Head of caudate nucleus (tissue), 42 donors: ENCODE results near the gene F2.
"Not testable (repeated sequence)": the region's sequence is repeated elsewhere in the genome, so short reads cannot be mapped to it uniquely, and the experiment has no call there.

Experiments
- DNase-seq, 42 donors: peaks; one replicate each; pipeline versions ENCODE4 v3.0.0 to v3.0.0-alpha.2; 2020 to 2021; ENCODE audit warnings: mixed read lengths in 7 of 42
- intact Hi-C: fragments of 100-400 bp; cut with DNase I; formaldehyde crosslinking; loops from one replicate; pipeline ENCODE4 v1.15.0; 2022

Gene F2

GRCh38 chr11:46719048-46719542, at the start of gene F2:
TSS of gene F2 (plus strand) at chr11:46719213. CDS start at chr11:46719236, 23 bp downstream.
- no peak for DNase-seq
- intact Hi-C loops = no loop called here

DNA sequence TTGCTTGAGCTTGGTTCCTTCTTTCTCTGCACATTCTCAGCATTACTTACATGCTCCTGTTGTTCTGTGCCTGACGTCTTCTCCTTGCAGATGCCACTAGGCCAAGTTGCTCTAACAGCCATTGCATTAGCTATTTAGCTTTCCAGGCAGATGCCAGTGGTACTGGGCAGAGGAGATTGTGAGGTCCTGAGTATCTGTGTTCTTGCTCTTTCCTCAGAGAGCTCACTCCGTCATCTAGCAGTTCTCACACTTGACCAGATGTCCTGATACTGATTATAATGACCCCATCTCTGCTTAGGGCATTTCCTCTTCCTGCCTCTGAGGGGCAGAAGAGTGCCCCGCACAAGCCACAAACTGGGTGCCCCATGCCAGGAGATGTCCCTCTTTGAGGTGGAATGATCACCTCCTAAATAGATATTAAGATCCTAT, 49.3 kb upstream of the F2 start:
- intact Hi-C loops = no loop called here
- peak in 7 of 42 donors; percentile 13 to 69 (median 36) for DNase-seq

GRCh38 chr11:46670521-46670920, 48.5 kb upstream of the F2 start:
- peak in 1 of 42 donors; percentile 30 for DNase-seq

DNA sequence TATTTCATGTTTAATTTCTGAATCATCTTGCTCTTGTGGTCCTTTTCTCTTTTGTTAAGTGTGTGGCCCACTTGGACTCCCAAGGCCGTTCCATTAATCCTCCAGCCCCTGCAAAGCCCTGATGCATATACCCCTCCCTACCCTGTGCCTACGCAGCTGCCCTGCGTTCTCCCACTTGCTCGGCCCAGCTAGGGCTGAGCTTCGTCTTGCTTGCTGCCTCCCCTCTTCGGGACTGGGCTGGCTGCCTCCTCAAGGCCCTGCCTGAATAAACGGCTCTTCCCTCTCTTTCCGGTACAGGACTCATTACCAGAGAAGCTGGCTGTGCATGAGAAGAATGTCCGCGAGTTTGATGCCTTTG, 47.1 kb upstream of the F2 start:
- intact Hi-C loops = no loop called here
- DNase-seq = peak in 1 of 42 donors; percentile 9

More at GRCh38 chr11:46670521-46670920, 48.5 kb upstream of the F2 start:
- intact Hi-C loops = not testable (repeated sequence)

DNA sequence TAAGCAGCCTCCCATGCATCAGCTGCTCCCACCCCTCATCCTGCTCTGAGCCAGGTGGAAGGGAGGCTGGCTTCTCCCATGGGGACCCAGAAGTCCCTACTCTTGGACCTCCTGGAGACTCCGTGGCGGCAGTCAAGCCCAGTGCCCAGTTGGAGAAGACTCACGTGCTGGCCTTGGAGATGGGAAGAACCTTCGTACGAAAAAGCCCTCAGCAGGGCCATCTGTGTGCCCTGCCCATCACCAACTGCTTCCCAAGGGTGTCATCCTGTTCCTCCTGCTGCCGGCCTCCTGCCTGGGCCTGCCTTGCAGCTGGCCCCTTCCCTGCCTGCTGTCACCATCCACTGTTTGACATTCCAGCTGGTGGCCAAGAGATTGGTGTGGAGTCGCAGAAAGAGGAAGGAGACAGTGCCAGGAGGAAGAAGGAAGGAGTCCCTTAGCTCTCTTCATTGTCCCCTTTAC, 46.6 kb upstream of the F2 start:
- DNase-seq = peak in 1 of 42 donors; percentile 20
- intact Hi-C loops = no loop called here

- DNase-seq = peak in 1 of 42 donors; percentile 24
- intact Hi-C loops = no loop called here
These were observed 45.1 kb upstream of the F2 start for GRCh38 chr11:46673713-46674462.

- intact Hi-C loops = no loop called here
- DNase-seq = peak in 2 of 42 donors; percentile 35 to 47
These were observed 44.3 kb upstream of the F2 start for GRCh38 chr11:46674463-46675287.

DNA sequence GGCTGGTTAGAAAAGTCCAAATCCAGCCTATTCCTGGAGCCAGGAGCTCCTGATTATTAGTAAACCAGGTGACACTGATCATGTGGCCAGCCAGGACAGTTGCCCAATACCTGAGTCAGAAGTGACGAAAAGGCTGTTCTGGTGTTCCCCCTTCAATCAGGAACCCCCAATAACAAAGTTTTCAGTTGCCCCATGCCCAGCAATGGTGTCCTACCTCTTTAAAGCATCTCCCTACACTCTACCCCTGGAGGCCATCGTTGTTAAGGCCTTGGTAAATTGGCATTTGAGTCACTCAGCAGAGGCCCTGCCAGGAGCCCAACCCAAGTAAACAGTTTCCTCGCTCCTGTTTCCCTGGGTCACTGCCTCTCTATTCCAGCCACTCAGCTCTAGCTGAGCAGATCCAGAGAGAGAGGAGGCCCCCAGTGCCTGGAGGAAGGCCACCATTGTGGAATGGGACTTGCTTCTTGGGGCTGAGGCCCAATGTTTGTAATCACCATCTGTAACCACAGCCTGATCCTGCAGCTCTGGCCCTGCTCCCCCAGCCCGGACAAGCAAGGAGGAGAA, 43.6 kb upstream of the F2 start:
- intact Hi-C loops = no loop called here
- DNase-seq = peak in 25 of 42 donors; percentile 26 to 80 (median 50)

GRCh38 chr11:46675949-46676348, 43.1 kb upstream of the F2 start:
- intact Hi-C loops = no loop called here
- DNase-seq = peak in 1 of 42 donors; percentile 32

GRCh38 chr11:46676436-46677158, 42.4 kb upstream of the F2 start:
- DNase-seq = peak in 2 of 42 donors; percentile 45 to 50

GRCh38 chr11:46677169-46677568, 41.8 kb upstream of the F2 start:
- no peak for DNase-seq
- intact Hi-C loops = no loop called here

More at GRCh38 chr11:46676436-46677158, 42.4 kb upstream of the F2 start:
- intact Hi-C loops = no loop called here

- DNase-seq = no peak
- intact Hi-C loops = no loop called here
These were observed 40.8 kb upstream of the F2 start for GRCh38 chr11:46677991-46678740.

GRCh38 chr11:46678741-46679130, 40.3 kb upstream of the F2 start:
- intact Hi-C loops = no loop called here
- DNase-seq = no peak

GRCh38 chr11:46679241-46680163, 39.5 kb upstream of the F2 start:
- no peak for DNase-seq
- intact Hi-C loops = no loop called here

DNA sequence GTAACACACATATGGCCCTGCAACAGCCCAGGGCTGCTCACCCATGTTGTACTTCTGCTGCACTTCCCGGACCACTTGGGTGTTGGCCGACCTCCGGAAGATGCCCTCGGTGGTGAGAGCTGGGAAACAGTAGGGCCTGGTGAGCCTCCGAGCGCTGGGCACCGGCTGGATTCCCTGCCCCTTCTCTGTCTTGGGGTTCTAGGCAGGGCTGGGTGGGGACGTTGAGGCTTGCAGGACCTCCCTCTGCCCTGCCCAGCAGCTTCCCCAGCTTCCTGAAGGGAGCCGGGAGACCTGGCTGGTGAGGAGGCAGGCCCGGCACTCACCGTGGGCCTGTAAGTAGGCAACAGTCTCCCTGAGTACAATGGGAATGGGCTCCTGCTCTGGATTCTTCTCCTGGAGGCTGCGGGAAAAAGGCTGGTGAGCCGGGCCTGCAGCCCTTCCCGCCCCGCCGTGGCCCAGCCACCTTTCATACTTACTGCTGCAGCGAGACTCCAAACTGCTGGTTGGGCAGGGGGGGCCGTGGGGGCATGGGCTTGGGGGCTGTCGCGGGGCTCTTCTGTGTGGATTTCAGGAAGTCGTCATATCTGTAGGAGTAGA, 38.8 kb upstream of the F2 start:
- intact Hi-C loops = no loop called here
- DNase-seq = no peak

DNA sequence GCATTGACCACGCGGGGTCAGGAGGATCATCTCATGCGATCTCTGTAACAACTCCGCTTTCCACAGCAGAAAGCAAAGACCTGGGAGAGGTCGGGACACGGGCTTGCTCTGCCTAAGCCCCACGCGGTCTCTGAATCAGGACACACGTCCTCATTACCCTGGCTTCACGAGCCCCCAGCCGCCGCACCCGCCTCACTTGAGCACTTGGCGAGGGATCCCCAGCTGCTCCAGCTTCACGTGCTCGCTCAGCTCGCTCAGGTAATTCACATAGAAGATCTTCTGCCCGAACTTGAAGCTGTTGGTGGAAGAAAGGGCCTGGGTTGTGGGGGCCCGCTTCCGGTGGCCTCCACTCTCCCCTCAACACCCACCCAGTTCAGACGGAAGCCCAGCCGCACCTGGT, 38.2 kb upstream of the F2 start:
- intact Hi-C loops = no loop called here
- DNase-seq = no peak

DNA sequence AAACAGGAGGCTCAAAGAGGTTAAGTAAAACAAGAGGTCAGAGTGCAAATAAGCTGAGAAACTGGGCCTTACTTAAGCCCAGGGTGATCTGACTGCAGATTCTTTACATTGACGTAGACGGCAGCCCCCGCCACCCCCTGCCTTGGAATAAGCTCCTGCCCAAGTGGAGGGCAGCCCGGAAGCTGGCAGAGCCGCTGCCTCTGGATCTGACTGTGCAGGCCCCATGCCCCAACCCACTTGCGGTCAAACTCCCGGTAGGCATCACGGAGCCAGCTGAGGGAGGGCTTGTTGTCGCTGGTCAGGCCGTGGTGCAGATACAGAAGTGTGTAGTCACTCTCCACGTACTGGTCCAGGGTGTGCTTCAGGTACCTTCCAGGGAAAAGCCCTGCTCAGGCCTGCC, 37.2 kb upstream of the F2 start:
- intact Hi-C loops = no loop called here
- no peak for DNase-seq
